GM19324 (cell line): ENCODE measurements around the gene MYO7B.

Experiments used
- ATAC-seq: cut with Tn5 transposase; IDR thresholded peaks from one replicate; pipeline ENCODE4 v1.9.1; 2021; ENCODE audit warnings: mild to moderate bottlenecking, moderate library complexity; ENCODE audit not compliant: unreplicated experiment, low FRiP score

The MYO7B gene

DNA sequence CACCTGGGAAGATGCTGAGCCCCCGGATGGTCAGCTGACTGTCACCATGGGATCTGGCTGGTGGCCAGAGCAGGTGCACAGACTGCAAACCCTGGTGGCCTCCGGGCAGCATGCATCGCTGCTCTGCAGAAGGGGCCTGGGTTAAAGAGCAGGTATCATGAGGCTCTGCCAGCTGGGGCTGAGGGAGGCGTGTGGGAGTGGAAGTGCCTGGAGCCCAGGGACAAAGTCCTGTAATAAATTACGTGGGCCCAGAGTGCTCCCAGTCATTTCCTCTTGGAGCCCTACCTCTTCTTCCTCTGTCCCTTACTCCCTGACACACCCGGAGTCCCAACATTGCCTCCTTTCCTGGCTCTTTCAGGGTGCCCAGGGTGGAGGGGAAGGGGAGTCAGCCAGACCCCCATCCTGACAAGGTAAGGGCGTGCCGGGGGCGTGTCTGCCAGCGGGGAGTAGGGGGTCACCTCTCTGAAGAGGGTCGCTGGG is at the start of gene MYO7B:
TSS of gene MYO7B (plus strand) at position 262 of the 480 bp plus-strand sequence. CDS start 24,040 bp downstream, outside the sequence.
- ATAC-seq: no peak

DNA sequence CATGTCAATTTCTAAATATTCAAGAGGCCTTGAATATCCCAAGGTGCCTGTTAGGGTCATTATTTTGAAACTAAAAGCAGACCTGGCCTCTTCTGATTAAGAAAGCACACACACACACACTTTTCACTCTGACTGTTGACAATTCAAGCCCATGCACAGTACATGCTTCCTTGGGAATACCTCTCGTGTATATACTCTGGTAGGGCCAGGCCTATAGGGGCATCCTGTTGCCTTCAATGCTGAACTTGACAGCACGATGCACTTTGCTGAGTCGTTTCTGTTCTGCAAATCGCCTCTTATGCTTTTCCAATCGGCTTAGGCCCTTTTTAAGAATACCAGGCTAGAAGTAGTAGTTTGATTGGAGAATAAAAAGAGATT is 49.8 kb upstream of the MYO7B start:
- ATAC-seq: no peak

DNA sequence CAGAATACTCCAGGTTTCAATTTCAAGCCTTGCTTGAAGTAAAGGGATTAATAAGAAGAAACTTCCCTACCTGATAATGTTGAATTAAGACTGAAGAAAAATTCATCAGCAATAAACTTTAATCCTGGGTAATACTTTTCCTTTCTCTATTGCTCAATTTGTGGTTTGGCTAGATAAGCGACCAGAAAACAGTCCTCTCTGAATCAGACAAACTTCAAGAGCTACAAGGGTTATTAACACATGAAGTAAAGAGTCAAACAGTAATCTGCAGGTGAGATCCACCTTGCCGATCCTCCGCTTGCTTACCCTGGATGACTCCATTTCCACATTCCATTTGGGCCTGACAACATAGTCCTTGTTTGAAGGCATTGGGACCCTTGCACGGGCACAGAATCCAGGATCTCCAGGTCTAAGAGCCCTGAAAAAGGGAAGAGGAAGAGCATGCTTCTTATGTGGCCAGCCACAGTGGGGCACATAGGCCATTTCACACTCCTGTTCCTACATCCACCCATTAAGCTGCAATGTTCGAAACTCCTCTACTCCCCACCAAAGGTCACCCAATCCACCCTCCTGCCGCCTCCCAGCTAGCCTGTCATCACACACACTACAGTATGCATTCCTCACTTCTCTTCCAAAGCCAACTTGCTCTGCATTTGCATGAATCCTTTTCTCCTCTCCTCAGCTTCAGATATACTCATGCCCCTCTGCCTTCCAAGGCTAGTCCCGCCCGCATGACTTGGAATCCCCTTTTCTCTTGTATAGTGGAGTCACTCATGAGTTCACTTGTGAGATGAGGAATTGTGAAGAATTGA is 49.0 kb upstream of the MYO7B start:
- no peak for ATAC-seq

DNA sequence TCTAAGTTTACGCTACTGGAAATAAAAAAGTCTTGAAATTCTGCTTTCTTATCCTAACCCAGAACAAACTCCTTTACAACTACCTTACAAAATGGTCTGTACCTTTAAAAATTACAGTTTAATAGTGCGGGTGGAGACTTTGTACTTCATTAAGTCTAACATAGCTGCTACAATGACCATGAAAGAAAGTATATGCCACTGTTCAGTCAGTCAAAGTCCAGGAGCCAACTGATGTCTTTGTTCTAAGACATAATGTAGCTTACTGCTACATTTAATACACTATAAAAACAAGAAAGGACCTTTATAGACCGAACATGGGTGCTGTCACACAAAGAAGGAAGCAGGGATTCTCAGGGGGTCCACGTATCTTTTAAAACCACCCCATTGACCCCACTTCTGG is 45.2 kb upstream of the MYO7B start:
- no peak for ATAC-seq

DNA sequence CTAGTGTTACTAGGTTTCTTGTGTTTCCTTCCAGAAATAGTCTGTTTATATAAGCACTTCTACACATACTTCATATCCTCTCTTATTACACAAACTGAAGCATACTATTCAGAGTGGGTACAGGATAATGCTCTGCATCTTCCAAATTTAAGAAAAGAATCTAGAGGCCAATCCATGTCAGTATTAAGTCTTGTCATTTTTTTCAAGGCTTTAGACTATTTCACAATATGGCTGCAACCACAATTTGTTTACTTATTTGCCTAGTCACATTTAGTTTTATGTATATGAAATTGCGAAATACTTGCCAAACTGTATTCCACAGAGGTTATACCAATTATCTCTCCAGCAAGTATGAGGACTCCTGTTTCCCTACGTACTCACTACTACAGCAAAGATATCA is 37.1 kb upstream of the MYO7B start:
- no peak for ATAC-seq

DNA sequence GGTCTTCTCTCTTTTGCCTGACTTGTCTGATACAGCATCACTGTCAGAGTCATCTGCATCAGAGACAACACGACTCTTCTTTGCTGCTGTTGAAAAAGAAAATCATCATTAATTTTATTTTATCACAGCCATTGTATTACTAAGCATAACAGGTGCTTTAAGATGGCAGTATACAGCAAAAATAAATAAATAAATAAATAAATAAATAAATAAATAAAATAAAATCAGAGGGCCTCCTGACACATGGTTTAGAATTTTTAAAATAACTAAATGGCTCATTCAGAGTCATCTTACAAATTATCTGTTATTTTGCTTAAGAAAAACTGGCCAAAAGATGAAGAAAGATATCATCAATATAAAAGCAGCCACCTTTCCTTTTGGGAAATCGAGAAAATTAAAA is 32.0 kb upstream of the MYO7B start:
- ATAC-seq: no peak

GRCh38 chr2:127504552-127505430 is 30.7 kb upstream of the MYO7B start:
- ATAC-seq: no peak

- no peak for ATAC-seq
These were observed 29.0 kb upstream of the MYO7B start for GRCh38 chr2:127506510-127506909.

DNA sequence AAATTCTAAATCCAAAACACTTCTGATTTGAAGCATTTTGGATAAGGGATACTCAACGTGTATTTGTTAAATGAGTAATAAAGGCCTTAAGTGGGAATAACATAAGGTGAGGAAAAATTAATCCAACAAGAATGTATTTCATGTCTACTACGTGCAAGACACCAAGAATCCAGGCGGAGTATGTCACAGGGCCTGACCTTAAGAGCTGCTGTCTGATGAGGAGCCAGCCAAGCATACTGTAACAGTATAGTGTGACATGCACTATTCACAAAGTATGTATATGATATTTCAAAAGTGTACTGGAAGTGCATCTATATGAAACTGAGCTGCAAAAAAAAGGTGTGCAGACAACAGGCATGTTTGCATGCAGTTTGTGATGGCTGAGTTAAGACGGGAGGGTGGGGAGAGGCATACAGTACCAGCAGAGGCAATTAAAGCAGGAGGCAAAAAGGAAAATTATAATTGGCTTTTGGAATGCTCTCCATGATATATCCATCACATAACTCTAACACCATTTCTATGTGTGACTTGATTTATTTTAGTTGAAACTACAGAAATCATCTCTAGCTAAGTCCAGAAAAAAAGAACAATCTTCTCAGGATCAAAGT is 27.4 kb upstream of the MYO7B start:
- no peak for ATAC-seq

- no peak for ATAC-seq
These were observed 26.9 kb upstream of the MYO7B start for GRCh38 chr2:127508631-127509034.

DNA sequence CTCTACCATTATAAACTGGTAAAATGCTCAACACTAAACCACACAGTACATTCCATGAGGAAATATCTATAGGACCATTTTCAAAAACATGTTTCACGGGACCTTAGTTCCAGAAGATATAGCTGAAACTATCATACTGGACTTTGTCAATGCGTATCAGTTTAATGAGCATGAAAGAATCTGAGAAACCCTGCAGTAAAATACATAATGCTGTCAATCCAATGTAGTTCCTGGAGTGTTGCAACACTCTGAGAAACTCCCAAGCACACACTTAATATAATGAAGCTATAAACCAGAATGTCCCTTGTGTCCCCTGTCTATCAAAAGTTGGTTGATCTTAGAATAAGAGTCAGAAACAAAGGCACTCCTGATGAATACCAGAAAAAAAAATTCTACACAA is 25.4 kb upstream of the MYO7B start:
- no peak for ATAC-seq

DNA sequence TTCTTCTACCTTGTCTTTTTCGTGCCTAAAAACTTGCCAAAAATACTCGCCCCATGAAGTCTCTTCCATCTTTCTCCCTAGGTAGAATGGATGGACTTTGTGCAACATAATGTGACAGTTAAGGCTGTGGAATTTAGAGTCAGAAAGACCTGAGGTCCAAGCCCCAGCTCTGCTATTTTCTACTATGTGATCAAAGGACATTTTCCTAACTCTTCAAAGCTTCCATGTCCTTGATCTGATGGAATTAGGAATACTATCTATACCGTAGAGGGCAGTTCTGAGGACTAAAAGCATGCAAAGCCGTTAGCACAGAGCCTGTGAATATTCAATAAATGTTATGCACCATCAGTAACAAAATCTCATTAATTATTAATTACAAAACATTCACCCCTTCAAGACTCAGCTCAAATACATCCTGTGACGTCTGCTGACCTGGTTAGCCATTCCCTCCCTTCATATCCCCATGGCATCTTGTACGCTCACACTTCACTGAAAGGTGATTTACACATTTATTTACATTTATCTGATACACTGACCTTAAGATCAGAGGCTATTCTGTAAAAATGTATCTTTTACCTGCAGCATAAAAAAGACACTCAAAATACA is 24.3 kb upstream of the MYO7B start:
- ATAC-seq: no peak

DNA sequence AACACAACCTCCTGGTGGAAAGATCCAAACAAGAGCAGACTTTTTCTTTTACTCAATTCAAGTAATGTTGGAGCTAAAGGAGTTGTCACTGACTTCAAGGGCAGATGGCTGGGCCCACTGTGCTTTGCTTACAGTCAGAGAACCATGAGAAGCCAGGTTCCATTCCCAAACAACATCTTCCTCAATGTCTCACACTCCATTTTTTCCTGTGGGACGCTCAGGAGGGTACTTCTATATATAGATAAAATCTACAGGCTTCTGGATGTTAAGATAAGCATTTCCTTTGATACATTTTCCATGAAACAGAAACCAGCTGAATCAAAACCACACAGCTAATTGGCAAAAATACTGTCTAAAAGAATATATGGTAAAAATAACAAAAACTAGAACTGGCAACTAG is 23.6 kb upstream of the MYO7B start:
- no peak for ATAC-seq

GRCh38 chr2:127512362-127512761 is 23.1 kb upstream of the MYO7B start:
- no peak for ATAC-seq

DNA sequence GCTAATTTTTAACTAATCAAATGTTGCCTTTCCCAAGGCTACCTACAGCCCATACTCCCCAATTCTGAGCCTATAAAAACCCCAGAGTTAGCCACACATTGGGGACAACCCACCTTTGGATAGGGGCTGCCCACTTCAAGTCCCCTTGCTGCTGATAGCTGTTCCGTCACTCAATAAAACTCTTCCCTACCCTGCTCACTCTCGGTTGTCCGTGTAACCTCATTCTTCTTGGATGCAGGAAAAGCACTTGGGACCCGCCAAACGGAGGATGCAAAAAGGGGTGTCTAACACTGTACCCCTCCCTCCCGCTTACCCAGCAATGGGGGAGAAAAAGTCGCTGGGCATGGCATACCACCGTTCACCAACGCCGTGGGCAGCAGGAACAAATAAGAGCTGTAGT is 21.4 kb upstream of the MYO7B start:
- no peak for ATAC-seq

GRCh38 chr2:127514485-127514884 is 21.0 kb upstream of the MYO7B start:
- no peak for ATAC-seq

DNA sequence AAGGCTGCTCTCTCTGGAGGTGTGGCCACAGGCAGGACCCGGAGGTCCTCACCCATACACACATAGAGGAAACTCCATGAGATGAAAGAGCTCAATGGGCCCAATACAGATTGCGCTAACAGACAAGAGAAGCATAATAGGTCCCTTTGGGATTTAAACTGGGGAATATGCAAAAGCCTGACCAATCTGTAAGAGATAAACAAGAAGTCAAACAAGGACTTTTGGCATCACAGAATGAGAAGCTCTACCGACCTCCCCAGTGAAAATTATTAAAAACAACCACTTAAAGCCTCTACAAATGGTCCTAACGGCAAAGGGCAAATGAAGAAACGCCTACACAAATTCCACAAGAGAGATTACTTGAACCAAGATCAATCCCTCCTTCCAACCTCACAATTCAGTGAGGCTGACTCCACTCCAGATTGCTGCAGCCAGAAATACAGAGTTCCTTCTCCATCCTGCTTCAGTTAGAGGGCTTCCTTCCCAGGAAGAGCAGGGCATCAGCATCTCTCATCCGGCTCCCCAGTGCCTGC is 20.0 kb upstream of the MYO7B start:
- ATAC-seq: no peak

GRCh38 chr2:127516041-127516762 is 19.3 kb upstream of the MYO7B start:
- no peak for ATAC-seq

DNA sequence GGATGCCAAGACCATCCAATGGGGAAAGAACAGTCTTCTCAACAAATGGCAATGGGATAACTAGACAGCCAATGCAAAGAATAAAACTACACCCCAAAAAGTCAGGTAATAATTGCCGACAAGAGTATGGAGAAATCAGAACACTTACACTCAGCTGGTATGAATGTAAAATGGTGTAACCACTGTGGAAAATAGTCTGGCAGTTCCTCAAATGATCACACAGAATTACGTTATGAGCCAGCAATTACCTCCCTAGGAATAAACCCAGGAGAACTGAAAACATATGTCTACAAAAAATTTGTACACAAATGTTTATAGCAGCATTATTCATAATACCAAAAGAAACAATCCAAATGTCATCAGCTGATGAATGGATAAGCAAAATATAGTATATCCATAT is 18.0 kb upstream of the MYO7B start:
- ATAC-seq: no peak

DNA sequence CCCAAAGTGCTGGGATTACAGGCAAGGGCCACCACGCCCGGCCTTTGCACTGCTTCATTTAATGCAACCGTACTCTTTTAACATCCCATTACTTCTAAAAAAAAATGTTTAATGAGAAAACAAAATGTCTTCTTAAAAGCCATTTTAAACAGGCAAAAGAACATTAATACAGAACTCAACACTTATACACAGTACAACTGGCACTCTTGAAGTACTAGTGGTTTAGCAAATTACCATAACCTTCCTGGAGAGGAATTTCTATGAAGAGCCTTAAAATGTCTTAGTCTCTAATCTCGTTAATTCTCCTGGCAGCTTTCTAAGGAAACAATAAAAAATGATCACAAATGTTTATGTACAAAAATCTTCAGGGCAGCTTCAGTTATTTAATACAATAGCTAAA is 15.1 kb upstream of the MYO7B start:
- no peak for ATAC-seq
